ENCODE data around the gene C15orf61. TPM values are rescaled to one million over a fixed set of nuclear protein-coding genes. Genes with fewer than 3 reads are reported as not detected.

Gene C15orf61
- total RNA-seq, 3 donors from 2014 or later (not counting 1 experiment from before 2014, with no cell fraction given): 8.7 to 16.4 (median 12.6) TPM

- H3K4me1 ChIP-seq (ENCODE audit: control insufficient read depth, insufficient read depth, low read length): no peaks in the 10 kb centered on the region
- Mint-ChIP-seq H3K9me3 (no peaks in the 10 kb centered on the region), H3K4me3 (no peak overlapping the region), H3K36me3 (no peaks in the 10 kb centered on the region), H3K4me1 (peaks cover 0 to 5% of the 10 kb centered on the region in 2 donors), H3K27ac (no peak overlapping the region), H3K27me3 (ENCODE audit: low read depth in 2 of 2) (no peaks in the 10 kb centered on the region)
- ATAC-seq: no peak
- TF ChIP-seq, protein P1, sequence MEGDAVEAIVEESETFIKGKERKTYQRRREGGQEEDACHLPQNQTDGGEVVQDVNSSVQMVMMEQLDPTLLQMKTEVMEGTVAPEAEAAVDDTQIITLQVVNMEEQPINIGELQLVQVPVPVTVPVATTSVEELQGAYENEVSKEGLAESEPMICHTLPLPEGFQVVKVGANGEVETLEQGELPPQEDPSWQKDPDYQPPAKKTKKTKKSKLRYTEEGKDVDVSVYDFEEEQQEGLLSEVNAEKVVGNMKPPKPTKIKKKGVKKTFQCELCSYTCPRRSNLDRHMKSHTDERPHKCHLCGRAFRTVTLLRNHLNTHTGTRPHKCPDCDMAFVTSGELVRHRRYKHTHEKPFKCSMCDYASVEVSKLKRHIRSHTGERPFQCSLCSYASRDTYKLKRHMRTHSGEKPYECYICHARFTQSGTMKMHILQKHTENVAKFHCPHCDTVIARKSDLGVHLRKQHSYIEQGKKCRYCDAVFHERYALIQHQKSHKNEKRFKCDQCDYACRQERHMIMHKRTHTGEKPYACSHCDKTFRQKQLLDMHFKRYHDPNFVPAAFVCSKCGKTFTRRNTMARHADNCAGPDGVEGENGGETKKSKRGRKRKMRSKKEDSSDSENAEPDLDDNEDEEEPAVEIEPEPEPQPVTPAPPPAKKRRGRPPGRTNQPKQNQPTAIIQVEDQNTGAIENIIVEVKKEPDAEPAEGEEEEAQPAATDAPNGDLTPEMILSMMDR (IDR thresholded peaks at IDR 0.05): no peak
- 100% methylated on average over 1 of the region's 1 CpG for WGBS (ENCODE audit: insufficient coverage)
- no peaks in the 10 kb centered on the region for H3K27me3 ChIP-seq (ENCODE audit: control insufficient read depth, insufficient read depth, low read length)
- no peak overlapping the region for H3K27ac ChIP-seq (ENCODE audit: low read length)
- H3K9me3 ChIP-seq (ENCODE audit: control insufficient read depth, insufficient read depth, low read length): no peaks in the 10 kb centered on the region
- no peak overlapping the region for H3K4me3 ChIP-seq (ENCODE audit: low read length)
- no peaks in the 10 kb centered on the region for H3K36me3 ChIP-seq (ENCODE audit: control insufficient read depth, insufficient read depth, low read length)
- intact Hi-C loops (cut with micrococcal nuclease): no loop called here
- DNase-seq: no peak
These were observed 13.4 kb downstream of the C15orf61 start for GRCh38 chr15:67534360-67534759.

- H3K27me3 ChIP-seq (ENCODE audit: control insufficient read depth, insufficient read depth, low read length): no peaks in the 10 kb centered on the region
- H3K27ac Mint-ChIP-seq: no peak overlapping the region
- TF ChIP-seq, protein P1 (IDR thresholded peaks at IDR 0.05): no peak
- H3K4me3 Mint-ChIP-seq: no peak overlapping the region
- no peaks in the 10 kb centered on the region for H3K36me3 Mint-ChIP-seq
- H3K9me3 Mint-ChIP-seq: no peaks in the 10 kb centered on the region
- no peaks in the 10 kb centered on the region for H3K36me3 ChIP-seq (ENCODE audit: control insufficient read depth, insufficient read depth, low read length)
- H3K9me3 ChIP-seq (ENCODE audit: control insufficient read depth, insufficient read depth, low read length): no peaks in the 10 kb centered on the region
- WGBS (ENCODE audit: insufficient coverage): 96% methylated on average over 1 of the region's 1 CpG
- H3K27ac ChIP-seq (ENCODE audit: low read length): no peak overlapping the region
- H3K4me3 ChIP-seq (ENCODE audit: low read length): no peak overlapping the region
- peaks cover 6 to 16% of the 10 kb centered on the region in 2 donors for H3K4me1 Mint-ChIP-seq
- intact Hi-C loops (cut with micrococcal nuclease): no loop called here
- no peaks in the 10 kb centered on the region for H3K27me3 Mint-ChIP-seq (ENCODE audit: low read depth in 2 of 2)
- no peak for ATAC-seq
- DNase-seq: no peak
- peaks cover under 1% of the 10 kb centered on the region for H3K4me1 ChIP-seq (ENCODE audit: control insufficient read depth, insufficient read depth, low read length)
These were observed 16.8 kb downstream of the C15orf61 start for GRCh38 chr15:67537771-67538170.

DNA sequence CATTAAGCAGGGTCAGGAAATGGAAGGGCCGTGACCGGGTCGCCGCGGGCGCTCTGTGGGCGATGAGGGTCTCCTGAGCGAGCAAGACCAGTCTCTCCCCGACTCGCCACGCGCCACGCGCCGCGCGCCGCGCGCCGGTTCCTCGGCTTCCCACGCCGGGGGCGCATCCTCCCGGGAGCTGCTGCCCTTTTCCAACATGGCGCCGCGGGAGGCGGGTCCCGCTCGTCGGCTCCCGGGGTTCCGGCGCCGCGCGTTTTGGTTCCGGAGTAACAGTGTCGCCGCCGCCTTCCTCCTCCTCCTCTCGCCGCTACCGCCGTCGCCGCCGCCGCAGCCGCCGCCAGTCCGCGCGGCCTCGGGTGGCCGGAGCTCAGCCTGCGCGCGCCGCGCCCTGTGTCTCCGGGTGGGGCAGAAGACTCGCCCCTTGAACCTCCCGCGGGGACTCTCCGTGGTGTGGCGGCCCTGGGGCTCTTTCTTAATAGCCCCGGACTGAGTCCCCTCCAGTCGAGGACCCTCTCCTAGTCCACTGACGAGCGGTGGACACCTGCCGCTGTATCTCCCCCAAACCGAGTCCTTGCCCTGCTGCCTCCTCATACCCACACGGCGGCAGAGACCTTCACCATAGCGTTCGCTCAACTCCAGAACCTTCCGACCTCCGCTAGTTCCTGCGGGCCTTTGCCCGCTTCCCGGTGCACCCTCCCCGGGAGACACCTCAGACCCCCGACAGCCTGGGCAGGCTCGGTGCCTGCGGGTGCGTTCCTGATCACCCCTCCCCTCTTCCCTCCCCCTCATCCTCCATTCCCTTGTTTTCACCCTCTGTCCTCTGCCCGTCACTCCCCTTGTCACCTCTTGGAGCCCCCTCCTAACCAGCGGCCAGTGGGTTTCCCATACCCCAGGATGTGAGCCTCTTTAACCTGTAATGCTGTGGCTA is 21.8 kb downstream of the C15orf61 start, which contains the start of gene MAP2K5:
TSS of gene MAP2K5 (plus strand) at position 284 of the 928 bp plus-strand sequence. CDS start at position 917, 633 bp downstream.
- TF ChIP-seq, protein P1 (IDR thresholded peaks at IDR 0.05): no peak
- Mint-ChIP-seq H3K4me1 (peaks cover 33 to 40% of the 10 kb centered on the region in 2 donors), H3K27ac (peak within 1 kb of the TSS; percentile 95 to 96), H3K9me3 (no peaks in the 10 kb centered on the region), H3K27me3 (ENCODE audit: low read depth in 2 of 2) (no peaks in the 10 kb centered on the region), H3K36me3 (no peaks in the 10 kb centered on the region), H3K4me3 (peak within 1 kb of the TSS; percentile 96)
- Histone ChIP-seq H3K27me3 (ENCODE audit: control insufficient read depth, insufficient read depth, low read length) (no peaks in the 10 kb centered on the region), H3K36me3 (ENCODE audit: control insufficient read depth, insufficient read depth, low read length) (peaks cover 2% of the 10 kb centered on the region), H3K4me1 (ENCODE audit: control insufficient read depth, insufficient read depth, low read length) (peaks cover 13% of the 10 kb centered on the region), H3K27ac (ENCODE audit: low read length) (peak within 1 kb of the TSS; percentile 79), H3K4me3 (ENCODE audit: low read length) (peak within 1 kb of the TSS; percentile 68), H3K9me3 (ENCODE audit: control insufficient read depth, insufficient read depth, low read length) (no peaks in the 10 kb centered on the region)
- intact Hi-C loops (cut with micrococcal nuclease): loop anchor here (2.0 kb wide), 1 partner anchor 298 kb away; the partner anchor contains the start of gene RNU6-1
- DNase-seq (peak; percentile 75 to 90), ATAC-seq (peak; percentile 75 to 83 (median 81))
- under 1% methylated on average over 91 of the region's 91 CpGs for WGBS (ENCODE audit: insufficient coverage)
